Measurements from ENCODE around the gene BLMH.

GRCh38 chr17:30340801-30341356, 49.1 kb upstream of the BLMH start:
- TF ChIP-seq CTCF (IDR thresholded peaks at IDR 0.05), result no peak
- no peak for TF ChIP-seq POLR2AphosphoS5 (IDR thresholded peaks at IDR 0.05)
- TF ChIP-seq POLR2A (IDR thresholded peaks at IDR 0.05; ENCODE audit: low read depth), result no peak

Data from esophagus muscularis mucosa (tissue), 3 donors.